SK-MEL-5 (cell line): ENCODE measurements around the gene EXOC6B. TPM values are rescaled to one million over a fixed set of nuclear protein-coding genes. Genes with fewer than 3 reads are reported as not detected.

Experiments
- DNase-seq: peaks from one replicate; pipeline ENCODE4 v3.0.0-alpha.2; 2016; ENCODE audit warnings: low read depth, low spot score
- in situ Hi-C: cut with HindIII; loops from 2 replicates; pipeline ENCODE4 v1.10.0; 2016; ENCODE audit warnings: low sequenced_read_pairs, high pct_unique_total_duplicates, low pct_unique_long_range_greater_than_20kb
- small RNA-seq, 2 experiments: library from RNA; depleted of rRNA; stranded (forward); fragments of <200 nt; gene quantifications; one replicate each; pipeline ENCODE3, GENCODE V24; 2014
- total RNA-seq: library from RNA; depleted of rRNA; stranded (reverse); fragments of >200 nt; shearing (Covaris generic); gene quantifications from 2 replicates; pipeline ENCODE4 v1.2.3, GENCODE V29; 2014; rRNA removed

EXOC6B gene
- total RNA-seq, 1 experiment from 2014 or later = 20.0 TPM

GRCh38 chr2:72131371-72131891 is 694.4 kb downstream of the EXOC6B start:
- no peak for DNase-seq

DNA sequence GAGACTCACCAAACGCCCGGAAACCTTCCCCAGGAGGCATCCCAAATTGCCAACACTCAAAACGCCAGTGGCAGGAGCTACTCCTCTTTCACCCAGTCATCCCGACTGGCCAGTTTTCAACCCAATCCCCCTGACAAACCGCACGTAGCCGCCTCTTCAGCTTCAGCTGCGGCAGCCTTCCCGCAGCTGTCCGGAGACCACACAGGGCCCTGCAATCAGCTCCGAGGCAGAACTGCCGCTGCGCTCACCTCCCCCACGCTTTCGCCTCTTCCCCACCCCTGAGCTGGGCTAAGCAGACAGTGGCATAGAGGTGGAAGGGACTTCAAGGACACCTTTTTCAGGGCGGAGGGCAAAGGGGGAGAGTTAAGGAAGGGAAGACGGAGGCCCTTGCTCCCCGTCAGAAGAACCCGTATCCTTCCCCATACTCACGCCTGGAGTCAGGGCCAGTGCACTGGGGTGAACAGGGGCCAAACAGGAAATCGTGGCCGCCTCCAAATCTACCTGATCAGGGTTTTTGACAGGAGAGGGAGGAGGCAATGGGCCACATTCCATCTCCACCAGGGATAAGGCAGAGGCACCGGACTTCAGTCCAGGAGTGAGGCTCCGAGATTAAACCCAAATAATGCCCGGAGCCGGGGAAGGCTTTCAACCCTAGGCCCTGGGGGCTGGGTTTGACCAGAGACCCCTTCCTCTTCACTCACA is 695.0 kb downstream of the EXOC6B start:
- no peak for DNase-seq
- in situ Hi-C loops = no loop called here

More at GRCh38 chr2:72131371-72131891, 694.4 kb downstream of the EXOC6B start:
- in situ Hi-C loops = no loop called here

GRCh38 chr2:72129681-72130340 is 696.0 kb downstream of the EXOC6B start:
- in situ Hi-C loops = no loop called here
- no peak for DNase-seq

DNA sequence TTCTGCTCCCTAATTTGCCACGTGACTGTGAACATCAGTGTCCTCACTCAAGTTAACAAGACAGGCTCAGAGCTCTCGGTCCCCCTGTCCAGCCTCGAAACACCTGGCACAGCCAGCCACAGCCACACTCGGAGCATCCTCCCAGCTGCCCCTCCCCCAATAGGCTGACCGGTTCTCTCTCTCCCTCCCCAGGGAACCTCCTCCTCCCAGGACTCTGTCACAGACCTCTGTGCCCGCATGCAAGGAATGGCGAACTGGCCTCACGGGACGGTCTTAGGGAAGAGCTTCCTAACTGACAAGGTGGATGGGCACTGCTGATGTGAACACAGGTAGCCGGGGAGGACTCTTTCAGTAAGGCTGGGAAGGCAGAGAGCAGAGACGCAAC is 697.0 kb downstream of the EXOC6B start:
- in situ Hi-C loops = no loop called here
- DNase-seq = no peak

GRCh38 chr2:72128059-72128842 is 697.6 kb downstream of the EXOC6B start:
- no peak for DNase-seq
- in situ Hi-C loops = no loop called here

GRCh38 chr2:72127401-72128058 is 698.3 kb downstream of the EXOC6B start:
- in situ Hi-C loops = no loop called here
- no peak for DNase-seq

DNA sequence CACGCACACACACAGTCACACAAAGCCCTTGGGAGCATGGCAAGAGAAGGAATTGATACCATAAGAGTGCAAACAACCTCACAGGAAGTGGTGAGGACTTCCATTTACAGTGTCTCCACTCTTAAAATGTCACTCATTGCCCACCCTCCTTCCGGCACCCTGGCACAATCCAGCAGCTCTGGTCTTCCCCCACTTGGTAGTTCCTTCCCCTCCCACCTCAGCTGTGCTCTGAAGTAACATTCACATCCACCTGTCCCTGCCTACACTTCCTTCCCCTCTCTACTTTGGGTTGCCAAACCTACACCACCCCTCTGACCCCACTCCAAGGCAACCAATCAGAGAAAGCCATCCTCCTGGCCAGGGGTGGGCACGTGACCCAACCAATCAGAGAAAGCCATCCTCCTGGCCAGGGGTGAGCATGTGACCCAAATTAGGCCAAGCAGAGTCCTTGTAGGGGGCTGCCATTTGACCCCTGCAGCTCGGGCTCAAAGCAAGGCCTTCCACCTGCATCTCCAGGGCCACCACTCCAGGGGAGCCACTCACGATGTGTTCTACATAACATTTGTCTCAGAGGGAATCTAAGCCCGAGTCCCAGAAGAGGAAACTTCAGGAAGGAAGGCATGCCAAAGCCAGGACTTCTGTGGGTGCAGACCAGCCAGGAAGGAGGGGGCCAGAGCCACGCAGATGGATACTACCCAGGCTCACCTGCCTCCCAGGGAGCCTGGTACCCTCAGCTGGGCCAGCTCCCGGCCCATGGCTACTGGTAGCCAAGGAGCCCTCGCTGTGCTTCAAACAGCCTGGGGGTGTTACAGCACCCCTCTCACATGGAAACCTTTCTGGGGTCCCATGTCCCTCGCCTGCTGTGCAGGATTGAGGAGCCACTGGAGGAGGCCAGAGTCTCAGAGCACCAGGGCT is 699.4 kb downstream of the EXOC6B start:
- in situ Hi-C loops = no loop called here
- no peak for DNase-seq

Small RNAs within 50 kb of the gene (small RNA-seq; reads per million reads assigned to genes)
- gene RF00592 (0 to 0.02 reads per million in 2 experiments), gene RNU2-39P (0.06 to 0.72 reads per million in 2 experiments)

Other genes starting within 250 kb of the EXOC6B start
- gene SPR, start 61.4 kb upstream of the EXOC6B start, total RNA-seq = 191 and 200 TPM in 2 replicates
- gene EMX1, start 91.5 kb upstream of the EXOC6B start, total RNA-seq = not detected in 2 replicates
- 7.1 and 7.8 TPM in 2 replicates for gene SFXN5, start 245.7 kb upstream of the EXOC6B start, total RNA-seq